DMS 273 (cell line): Measurements from ENCODE around the gene SPATA16.
A peak's percentile ranks its signal among the peaks of the same experiment; 100 is the strongest.
"Not testable (repeated sequence)": the region's sequence is repeated elsewhere in the genome, so short reads cannot be mapped to it uniquely, and the experiment has no call there.

Source experiments
- DNase-seq: peaks from one replicate; lab custom pipeline; 2025; ENCODE audit not compliant: unreplicated experiment; lab: John Stamatoyannopoulos, UW

The SPATA16 gene, protein sequence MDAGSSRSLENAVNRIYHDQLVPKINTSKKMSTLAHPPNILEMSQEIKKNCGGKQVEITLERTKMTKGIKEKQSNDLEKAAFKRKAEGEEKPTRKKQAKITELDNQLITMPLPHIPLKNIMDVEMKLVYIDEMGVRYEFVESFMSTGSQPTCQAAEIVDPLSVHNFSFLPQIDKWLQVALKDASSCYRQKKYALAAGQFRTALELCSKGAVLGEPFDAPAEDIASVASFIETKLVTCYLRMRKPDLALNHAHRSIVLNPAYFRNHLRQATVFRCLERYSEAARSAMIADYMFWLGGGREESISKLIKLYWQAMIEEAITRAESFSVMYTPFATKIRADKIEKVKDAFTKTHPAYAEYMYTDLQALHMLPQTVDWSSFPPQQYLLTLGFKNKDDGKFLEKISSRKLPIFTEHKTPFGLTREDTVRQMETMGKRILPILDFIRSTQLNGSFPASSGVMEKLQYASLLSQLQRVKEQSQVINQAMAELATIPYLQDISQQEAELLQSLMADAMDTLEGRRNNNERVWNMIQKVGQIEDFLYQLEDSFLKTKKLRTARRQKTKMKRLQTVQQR

DNA sequence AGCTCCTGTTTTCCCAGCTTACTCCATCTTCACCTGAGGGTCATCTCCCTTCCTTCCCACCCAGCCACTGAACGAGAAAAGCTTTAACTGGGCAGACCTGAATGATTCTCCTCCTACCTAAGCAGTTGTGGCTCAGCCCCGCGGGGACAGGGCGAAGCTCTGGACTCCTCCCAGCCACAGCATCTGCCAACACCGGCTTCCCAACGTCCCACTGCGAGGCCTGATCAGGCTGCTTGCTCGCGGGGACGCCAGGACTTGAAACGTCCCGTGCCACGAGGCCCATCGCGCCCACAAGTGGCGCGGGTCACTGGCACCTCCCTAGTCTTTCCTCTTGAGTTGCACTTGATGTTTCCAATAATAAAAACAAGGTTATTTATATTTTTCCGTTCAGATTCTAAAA, at the start of gene SPATA16:
Gene SPATA16, minus strand, starts transcription at position 250 of the 400 bp plus-strand sequence. CDS start 23,504 bp downstream, outside the sequence.
- DNase-seq = no peak

DNA sequence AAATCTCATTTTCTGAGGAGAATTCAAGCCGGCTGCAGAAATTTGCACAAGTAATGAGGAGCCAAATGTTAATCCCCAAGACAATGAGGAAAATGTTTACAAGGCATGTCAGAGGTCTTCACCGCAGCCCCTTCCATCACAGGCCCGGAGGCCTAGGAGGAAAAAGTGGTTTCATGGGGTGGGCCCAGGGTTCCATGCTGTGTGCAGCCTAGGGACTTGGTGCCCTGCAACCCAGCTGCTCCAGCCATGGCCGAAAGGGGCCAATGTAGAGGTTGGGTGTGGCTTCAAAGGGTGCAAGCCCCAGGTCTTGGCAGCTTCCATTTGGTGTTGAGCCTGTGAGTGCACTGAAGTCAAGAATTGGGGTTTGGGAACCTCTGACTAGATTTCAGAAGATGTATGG, 42.0 kb upstream of the SPATA16 start:
- DNase-seq = not testable (repeated sequence)

DNA sequence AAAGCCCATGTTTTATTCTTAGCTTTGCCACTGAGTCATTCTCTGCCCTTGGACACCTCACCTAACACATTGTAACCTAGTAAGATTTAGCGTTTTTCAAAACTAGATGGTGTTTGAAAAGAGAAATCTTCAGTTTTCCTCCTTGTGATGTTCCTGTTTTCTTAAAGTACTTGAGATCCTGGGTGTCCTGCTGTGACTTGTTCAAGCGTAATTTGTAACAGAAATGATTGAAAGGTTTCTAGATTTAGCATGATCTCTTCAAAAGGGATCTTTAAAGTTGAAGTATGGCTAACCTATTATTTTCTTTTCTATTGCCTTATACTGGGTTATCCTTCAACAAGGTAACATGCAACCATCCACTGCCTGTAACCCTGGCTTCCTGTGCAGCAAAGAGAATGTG, 32.6 kb upstream of the SPATA16 start:
- DNase-seq = no peak

DNA sequence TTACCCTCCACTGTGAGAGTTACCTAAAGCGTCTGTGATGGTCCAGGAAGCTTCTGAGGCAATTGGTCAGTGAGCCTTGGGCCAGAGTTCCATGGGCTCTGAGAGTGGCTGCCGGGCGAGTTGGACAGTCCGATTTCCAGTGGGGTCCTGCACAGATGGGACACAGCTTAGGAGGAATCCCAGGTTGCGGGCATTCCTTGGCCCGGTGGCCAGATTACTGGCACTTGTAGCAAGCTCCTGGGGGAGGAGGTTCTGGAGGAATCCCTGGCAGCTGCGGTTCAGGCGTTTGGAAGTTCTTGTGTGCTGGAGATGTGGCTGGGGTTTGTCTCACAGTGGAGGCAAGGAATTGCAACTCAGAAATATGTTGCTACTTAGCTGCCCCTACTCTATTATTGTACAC, 18.1 kb upstream of the SPATA16 start:
- DNase-seq = not testable (repeated sequence)

DNA sequence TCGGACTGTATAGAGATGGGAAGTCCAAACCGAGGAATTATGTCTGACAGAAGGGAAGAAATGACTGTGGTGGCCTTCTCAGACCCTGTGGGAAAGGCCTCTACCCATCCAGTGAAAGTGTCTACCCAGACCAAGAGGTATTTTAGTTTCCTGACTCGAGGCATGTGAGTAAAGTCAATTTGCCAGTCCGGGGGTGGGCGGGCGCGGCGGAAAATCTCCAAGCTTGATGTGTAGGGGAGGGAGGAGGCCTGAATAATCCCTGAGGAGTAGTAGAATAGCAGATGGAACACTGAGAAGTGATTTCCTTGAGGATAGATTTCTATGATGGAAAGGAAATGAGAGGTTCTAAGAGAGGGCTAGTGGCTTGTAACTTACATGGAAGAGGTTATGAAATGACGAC, 15.5 kb upstream of the SPATA16 start:
- not testable (repeated sequence) for DNase-seq

DNA sequence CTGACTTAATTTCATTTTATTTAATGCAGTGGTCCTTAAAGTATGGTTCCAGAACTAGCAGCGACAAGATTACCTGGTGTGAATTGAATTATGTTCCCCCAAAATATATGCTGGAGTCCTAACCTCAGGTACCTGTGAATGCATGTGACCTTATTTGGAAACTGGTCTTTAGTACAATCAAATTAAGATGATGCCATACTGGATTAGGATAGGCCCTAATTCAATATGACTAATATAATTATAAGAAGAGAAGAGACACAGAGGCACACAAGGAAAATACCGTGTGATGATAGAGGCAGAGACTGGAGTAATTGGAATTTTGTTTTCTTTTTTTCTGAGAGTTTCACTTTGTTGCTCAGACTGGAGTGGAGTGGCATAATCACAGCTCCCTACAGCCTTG, 12.6 kb upstream of the SPATA16 start:
- no peak for DNase-seq

DNA sequence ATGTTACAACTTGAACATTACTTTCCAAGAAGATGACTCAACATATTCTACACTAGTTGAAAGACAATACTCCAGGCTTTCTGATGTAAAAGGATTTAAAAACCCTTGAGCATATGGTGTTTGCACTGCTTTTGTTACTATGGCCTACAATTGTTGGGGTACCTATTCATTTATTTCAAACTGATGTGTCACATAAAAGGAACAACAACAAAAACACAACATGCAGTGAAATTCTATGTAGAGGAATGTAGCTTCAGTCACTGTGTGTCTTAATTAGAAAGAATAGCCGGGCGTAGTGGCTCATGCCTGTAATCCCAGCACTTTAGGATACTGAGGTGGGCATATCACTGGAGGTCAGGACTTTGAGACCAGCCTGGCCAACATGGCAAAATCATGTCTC, 1.6 kb downstream of the SPATA16 start:
- DNase-seq = no peak

DNA sequence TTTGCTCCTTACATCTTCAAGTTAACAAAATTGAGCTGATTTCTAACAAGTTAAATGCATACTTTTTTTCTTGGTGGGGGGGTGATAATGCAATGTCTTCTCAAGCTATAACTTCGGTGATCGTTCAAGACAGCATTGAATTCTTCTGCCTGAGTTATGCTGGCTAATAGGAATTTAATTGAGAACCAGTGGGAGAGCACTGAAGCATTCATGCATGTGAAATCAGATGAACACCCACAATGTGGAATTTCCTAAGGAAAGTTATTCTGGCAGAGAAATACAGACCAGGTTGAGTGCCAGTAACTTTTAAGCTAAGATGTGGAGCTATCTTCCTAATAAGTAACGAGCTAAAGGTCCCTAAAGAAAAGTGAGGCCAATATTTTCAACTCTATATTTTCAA, 3.0 kb downstream of the SPATA16 start:
- DNase-seq = no peak

DNA sequence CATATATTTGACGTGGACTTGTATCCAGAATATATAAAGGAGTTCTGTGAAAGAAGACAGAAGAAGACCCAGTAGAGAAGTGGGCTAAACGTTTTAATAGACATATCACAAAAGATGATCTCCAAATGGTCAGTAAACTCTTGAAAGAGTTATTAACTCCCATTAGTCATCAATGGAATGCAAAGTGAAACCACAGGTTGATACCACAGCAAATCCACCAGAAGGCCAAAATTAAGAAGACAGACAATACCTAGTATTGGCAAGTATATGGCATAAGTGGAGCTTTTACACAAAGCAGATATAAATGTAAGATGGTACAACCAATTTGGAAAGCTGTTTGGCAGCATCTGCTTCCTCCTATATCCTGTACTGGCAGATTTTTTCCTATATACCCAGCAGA, 6.0 kb downstream of the SPATA16 start:
- DNase-seq = no peak

DNA sequence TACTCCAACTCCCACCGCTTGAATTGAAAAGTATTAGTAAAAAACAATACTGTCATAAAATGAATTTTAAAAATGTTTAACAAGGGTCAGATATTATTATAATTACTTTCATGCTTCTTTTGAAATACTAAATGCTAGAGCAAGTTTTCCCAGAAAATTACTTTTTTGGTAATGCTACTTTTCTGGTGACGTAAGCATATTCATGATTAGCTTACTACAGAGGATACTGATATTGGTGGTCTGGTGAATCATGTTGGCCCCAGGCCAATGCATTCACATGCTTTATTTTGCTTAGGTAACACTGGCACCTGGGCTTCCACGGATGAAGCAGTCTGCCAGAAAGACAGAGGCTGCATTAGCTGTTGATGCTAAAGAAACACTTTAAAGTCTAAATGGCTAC, 12.4 kb downstream of the SPATA16 start:
- no peak for DNase-seq

DNA sequence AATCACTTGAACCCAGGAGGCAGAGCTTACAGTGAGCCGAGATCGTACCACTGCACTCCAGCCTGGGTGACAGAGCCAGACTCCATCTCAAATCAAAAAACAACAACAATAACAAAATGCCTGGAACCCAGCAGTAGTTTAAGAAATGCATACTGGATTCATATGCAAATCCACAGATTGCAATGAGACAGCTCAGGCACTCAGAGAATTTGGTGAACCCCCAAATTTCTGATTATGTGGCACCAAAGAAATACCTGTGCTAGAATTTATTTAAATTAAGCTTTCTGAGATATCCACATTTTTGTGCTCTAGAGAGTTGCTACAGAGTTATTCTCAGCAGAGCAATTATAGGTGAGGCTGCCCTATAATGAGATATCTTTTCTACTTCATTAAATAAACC, 29.7 kb downstream of the SPATA16 start:
- DNase-seq = no peak

DNA sequence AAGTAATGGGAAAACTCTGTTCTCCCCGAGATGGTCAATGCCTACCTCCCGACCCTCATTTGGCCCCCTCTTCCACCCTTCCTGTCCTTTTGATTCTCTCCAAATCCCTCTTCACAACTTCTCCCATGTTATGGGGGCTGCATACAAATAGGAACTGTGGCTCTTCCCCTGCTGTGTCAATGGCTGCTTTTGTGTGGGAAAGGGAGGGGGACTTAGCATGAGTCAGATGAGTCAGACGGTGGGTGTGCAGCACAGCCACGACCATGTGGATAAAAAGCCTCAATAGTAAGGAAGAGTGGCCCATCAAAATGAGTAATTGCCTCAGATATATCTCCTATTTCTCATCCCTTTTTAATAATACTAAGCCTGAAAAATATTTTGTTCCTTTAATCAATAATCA, 31.9 kb downstream of the SPATA16 start:
- no peak for DNase-seq

DNA sequence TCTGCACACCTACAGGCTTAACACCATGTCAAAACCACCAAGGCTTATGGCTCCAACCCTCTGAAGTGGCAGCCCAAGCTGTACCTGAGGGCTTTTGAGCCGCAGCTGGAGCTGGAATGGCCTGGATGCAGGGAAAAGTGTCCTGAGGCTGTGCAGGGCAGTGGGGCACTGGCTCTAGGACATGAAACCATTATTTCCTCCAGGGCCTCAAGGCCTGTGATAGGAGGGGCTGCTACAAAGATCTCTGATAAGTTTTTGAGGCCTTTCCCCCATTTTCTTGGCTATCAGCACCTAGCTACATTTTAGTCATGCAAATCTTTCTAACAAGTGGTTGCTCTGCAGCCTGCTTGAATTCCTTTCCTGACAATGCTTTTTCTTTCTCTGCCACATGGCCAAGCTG, 37.6 kb downstream of the SPATA16 start:
- no peak for DNase-seq

DNA sequence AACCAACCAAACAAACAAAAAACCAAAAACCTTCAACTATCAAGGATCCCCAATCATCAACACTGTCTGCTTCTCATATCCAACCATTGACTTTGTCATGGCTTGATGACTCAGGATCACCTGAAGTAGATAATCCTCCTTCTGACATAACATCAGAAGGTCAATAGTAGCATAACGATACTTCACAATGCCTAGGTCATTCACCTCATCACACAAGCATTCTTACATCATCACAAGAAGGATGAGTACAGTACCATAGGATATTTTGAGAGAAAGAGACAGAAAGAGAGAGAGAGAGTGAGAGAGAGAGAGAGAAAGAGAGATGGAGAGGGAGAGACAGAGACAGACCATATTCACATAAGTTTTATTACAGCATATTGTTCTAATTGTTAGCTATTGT, 42.1 kb downstream of the SPATA16 start:
- DNase-seq = no peak

DNA sequence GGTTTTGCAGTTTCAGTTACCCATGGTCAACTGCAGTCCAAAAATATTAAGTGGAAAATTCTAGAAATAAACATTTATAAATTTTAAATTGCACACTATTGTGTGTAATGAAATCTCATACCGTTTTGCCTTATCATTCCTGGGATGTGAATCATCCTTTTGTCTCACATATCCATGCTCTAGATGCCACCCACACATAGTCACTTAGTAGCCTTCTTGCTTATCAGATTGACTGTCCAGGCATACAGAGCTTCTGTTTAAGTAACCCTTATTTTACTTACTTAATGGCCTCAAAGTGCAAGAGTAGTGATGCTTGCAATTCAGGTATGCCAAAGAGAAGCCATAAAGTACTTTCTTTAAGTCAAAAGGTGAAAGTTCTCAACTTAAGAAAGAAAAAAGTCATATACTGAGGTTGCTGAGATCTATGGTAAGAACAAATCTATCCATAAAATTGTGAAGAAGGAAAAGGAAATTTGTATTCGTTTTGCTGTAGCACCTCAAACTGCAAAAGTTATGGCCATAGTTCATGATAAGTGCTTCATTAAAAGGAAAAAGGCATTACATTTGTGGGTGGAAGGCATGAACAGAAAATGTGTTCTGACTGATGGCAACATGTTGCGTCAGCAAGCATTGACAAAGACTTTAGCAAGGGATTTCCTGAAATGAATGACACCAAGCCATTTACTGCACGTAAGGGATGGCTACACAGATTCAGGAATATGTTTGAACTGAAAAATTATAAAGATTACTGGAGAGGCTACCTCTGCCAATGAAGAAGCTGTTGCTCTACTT, 43.8 kb downstream of the SPATA16 start:
- no peak for DNase-seq

DNA sequence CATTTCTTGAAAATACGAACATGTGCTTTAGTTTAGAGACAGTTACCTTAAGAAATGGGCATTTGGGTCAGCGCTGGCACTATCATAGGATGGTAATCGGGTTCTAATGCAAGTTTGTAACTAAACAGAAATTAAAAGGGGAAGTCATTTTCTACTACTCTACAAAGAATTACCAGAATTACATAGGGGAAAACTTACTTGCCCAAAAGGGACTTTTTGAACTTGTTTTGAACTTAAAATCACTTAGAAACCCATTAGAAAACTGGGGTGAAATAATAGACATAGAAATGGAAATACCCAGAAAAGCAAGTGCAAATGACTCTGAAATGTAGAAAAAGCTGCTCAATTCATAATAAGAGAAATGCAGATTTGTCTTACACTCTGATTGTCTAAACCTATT, 44.9 kb downstream of the SPATA16 start:
- DNase-seq = no peak

DNA sequence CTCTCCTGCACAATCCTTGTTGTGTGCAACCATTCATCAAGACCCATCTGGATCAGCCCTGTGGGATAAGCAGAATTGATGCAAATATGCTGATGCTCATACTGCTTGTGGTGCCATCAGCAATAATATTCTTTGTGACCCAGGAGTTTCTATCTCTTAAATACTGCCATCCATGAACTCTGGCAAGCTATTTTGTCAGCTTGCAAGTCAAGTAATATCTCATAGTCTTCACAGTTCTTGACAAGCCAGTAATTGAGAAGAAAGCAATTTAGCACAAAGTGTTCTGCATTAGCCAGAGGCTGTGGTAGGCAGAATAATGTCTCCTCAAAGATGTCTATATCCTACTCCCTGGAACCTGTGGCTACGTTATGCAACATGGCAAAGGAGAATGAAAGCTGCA, 49.0 kb downstream of the SPATA16 start:
- DNase-seq = no peak

DNA sequence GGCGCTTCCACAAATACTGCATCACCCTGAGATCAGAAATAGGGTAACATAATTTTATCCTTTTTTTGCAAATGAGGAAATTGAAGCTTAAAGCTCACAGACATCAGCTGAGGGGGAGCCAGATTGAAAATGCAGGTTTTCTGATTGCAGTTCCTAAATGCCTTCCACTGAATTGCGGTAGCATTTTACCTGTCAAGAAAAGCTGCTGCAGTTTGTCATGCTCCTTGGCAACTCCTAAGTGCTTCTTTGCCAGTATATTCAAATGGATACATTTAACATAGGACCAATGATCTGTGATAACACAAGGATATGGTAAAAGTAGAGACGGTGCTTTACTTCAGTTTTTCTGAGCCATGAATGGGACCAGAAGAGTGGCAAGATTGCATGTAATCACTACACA, 50.5 kb downstream of the SPATA16 start:
- no peak for DNase-seq

DNA sequence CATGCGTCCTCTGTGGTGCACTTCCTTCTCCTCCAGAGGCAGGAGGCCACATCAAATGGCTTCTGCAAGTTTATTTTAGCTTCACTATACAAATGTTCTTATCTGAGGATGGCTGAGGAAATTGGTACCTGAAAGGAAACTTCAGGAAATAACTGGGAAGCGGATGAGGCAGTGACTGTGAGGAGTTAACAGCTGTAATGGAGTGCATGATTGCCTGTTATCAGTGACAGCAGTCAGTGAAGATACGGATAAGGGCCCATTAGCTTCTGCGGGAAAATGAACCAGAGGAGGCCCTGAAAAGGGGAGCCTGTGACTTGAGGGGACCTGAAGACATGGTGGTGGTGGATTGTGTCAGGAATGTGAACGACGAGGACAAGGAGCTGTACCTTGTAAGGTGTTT, 51.8 kb downstream of the SPATA16 start:
- no peak for DNase-seq

DNA sequence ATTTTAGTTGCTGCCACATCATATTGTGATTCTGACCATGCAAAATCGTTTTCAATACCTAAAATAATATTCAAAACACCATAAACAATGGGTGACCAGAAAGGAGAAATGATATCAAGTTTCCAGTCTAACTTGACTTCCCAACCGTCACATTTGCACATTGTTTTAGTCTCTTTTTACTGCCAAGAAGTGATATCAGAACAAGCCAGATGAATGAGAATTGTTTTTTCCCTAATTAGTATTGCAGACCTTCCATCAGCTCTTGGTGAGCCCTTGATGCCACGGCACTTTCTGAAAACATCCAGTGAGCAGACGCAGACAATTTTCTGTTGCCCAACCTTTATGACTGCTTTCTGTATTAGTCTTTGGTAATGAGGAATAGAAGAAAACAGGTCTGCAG, 62.5 kb downstream of the SPATA16 start:
- DNase-seq = no peak

DNA sequence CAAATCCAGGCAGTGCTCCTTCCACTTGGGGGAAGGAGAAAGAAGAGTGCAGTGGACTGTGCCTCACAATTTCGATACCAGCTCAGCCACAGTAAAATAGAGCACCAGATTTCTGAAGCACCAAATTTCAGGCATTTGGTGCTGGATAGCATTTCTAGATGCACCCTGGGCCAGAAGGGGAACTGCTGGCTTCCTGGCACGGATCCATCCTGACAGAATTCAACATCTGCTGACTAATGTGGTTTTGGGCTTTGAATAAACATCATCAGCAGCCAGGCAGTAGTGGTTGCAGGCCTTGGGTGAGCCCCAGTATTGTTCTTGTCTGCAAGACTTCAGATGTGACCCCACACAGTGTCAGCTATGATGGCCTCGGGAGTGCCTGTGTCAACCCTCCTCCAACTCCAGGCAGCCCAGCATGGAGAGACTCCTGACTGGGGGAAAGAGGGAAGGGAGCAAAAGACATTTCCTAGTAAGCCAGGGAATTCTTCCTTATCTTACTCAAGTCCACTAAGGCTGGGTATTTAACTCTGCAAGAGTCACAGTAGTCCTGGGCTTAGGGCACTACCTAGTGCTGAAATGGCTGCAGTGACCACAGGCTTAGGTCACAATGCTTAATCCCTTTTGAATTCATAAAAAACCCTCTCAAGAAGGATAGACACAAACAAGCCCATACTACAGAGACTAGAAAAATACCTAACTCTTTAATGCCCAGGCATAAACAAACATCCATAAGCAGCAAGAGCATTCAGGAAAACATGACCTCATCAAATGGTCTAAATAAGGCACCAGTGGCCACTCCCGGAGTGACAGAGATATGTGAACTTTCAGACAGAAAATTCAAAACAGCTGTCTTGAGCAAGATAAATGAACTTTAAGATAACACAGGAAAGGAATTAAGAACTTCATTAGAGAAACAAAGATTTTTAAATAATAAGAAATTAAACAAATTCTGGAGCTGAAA, 74.7 kb downstream of the SPATA16 start:
- peak; percentile 96 for DNase-seq
